Thyroid gland (tissue), 4 donors: ENCODE measurements around the gene SLC38A1.

Experiments used
- POLR2A ChIP-seq, 2 donors: fragments of 450-650 bp; IDR thresholded peaks; one replicate each; pipeline ENCODE4 v1.6.1; 2017; ENCODE audit warnings: antibody characterized with exemption in 2 of 2, mild to moderate bottlenecking in 2 of 2, moderate library complexity in 1 of 2
- TF ChIP-seq, protein P1 (sequence below), 6 experiments: fragments of 200-600 bp in 3 of 6; fragments of 450-650 bp in 3 of 6; sonication (generic) in 3 of 6; IDR thresholded peaks; one replicate each; pipeline ENCODE4 v1.5.1; 2016 to 2019; ENCODE audit warnings: antibody characterized with exemption in 6 of 6, mild to moderate bottlenecking in 2 of 6, inconsistent platforms in 1 of 6, moderate library complexity in 1 of 6

GRCh38 chr12:46259713-46260112, 9.1 kb downstream of the SLC38A1 start:
- TF ChIP-seq, protein P1, sequence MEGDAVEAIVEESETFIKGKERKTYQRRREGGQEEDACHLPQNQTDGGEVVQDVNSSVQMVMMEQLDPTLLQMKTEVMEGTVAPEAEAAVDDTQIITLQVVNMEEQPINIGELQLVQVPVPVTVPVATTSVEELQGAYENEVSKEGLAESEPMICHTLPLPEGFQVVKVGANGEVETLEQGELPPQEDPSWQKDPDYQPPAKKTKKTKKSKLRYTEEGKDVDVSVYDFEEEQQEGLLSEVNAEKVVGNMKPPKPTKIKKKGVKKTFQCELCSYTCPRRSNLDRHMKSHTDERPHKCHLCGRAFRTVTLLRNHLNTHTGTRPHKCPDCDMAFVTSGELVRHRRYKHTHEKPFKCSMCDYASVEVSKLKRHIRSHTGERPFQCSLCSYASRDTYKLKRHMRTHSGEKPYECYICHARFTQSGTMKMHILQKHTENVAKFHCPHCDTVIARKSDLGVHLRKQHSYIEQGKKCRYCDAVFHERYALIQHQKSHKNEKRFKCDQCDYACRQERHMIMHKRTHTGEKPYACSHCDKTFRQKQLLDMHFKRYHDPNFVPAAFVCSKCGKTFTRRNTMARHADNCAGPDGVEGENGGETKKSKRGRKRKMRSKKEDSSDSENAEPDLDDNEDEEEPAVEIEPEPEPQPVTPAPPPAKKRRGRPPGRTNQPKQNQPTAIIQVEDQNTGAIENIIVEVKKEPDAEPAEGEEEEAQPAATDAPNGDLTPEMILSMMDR (IDR thresholded peaks at IDR 0.05): no peak
- no peak for TF ChIP-seq POLR2A (IDR thresholded peaks at IDR 0.05)
